PFSK-1 (cell line): ENCODE data around the gene DYNLT1.

Experiments used
- FOXP2 ChIP-seq: optimal IDR thresholded peaks from 2 replicates; pipeline ENCODE3; 2011; ENCODE audit warnings: borderline replicate concordance, control low read depth, inconsistent platforms; ENCODE audit not compliant: insufficient read depth; ENCODE audit errors: extremely low read length, extremely low read depth
- POLR2AphosphoS5 ChIP-seq: IDR thresholded peaks from 2 replicates; pipeline ENCODE4 v1.6.1; 2012; ENCODE audit warnings: low read depth, mild to moderate bottlenecking, control low read depth, low read length, moderate library complexity
- REST ChIP-seq, 2 experiments: IDR thresholded peaks; 2 replicates each; pipeline versions ENCODE4 v1.6.1 to v1.8.0; 2011 to 2012; ENCODE audit warnings: low read depth in 2 of 2, low read length in 2 of 2, control low read depth in 1 of 2, inconsistent platforms in 1 of 2, mild to moderate bottlenecking in 1 of 2, moderate library complexity in 1 of 2; ENCODE audit not compliant: insufficient read depth in 1 of 2
- TAF1 ChIP-seq: IDR thresholded peaks from 2 replicates; pipeline ENCODE4 v1.6.1; 2012; ENCODE audit warnings: low read length, control low read depth, borderline replicate concordance; ENCODE audit not compliant: insufficient read depth

GRCh38 chr6:158636778-158637177 lies 7.8 kb downstream of the DYNLT1 start:
- TF ChIP-seq TAF1 (no peak), POLR2AphosphoS5 (no peak), REST (IDR thresholded peaks at IDR 0.05; ENCODE audit: insufficient read depth in 1 of 2, low read depth in 2 of 2, low read length in 2 of 2) (no peak), FOXP2 (no peak)
